Lower leg skin (tissue), 4 donors: Measurements from ENCODE around the gene PXDN. TPM values are rescaled to one million over a fixed set of nuclear protein-coding genes. Genes with fewer than 3 reads are reported as not detected.
A peak's percentile ranks its signal among the peaks of the same experiment; 100 is the strongest.

Source experiments
- DNase-seq, 2 donors: peaks; one replicate each; pipeline ENCODE4 v3.0.0-alpha.2; 2019; ENCODE audit warnings: low spot score in 2 of 2
- H3K4me3 ChIP-seq: fragments of 200-600 bp; sonication (generic); 2 replicates; pipeline ENCODE4 v1.5.1; 2017; ENCODE audit warnings: mild to moderate bottlenecking, low read depth; ENCODE audit not compliant: poor library complexity, severe bottlenecking
- CTCF ChIP-seq, 3 donors: fragments of 450-650 bp; IDR thresholded peaks; one replicate each; pipeline ENCODE4 v1.5.1; 2016; ENCODE audit warnings: antibody characterized with exemption in 3 of 3, mild to moderate bottlenecking in 3 of 3, moderate library complexity in 2 of 3
- POLR2A ChIP-seq, 2 donors: fragments of 450-650 bp; IDR thresholded peaks; one replicate each; pipeline ENCODE4 v1.6.1; 2016 to 2017; ENCODE audit warnings: antibody characterized with exemption in 2 of 2, mild to moderate bottlenecking in 1 of 2, moderate library complexity in 1 of 2
- WGBS, 2 donors: methylation state at CpG; one replicate each; pipeline ENCODE4 v1.1.5; 2018; 5-methylcytosine and 5-hydroxymethylcytosine counted together
- intact Hi-C: fragments of 100-400 bp; cut with DNase I; formaldehyde crosslinking; loops from one replicate; pipeline ENCODE4 v1.15.0; 2023; ENCODE audit warnings: low total_unique reads
- total RNA-seq, 4 donors: library from RNA; depleted of rRNA; stranded (reverse); fragments of >200 nt; gene quantifications; one replicate each; pipeline ENCODE4 v1.1.0, GENCODE V29; 2016

Gene PXDN
- total RNA-seq, 4 donors from 2014 or later = 4.7 to 13.7 (median 7.0) TPM

DNA sequence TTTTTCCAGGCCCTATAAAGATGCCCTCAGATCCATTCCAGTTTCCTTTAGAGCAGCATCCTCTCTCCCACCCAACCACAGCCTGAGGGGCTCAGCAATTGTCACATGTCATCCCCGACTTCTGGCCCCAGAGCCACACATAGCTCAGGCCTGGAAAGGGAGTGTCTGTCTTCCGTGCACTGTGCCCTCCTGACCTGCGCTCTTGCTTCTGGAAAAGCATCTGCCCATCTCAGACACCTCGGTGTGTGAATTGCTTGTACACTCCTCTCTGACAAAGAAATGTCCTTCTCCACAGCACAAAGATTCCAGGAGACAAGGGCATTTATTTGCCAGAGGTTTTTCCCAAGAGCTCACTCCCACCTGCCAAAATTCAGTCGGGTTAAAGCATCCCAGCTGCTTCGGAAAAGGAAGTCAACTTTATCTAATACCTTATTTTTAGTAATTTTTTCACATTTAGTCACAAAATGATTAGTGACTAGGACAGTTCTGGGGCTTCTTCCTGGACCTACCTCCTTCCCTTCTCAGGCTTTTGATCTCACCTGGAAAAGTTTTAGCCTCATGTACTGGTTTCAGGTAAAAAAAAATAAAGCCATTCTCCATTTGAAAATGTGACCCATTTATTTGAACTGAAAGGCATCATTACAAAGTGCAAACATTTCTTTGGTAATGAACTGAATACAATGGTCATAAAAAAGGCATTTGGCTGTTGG lies 112.9 kb downstream of the PXDN start:
- peak in 1 of 2 donors; percentile 76 for DNase-seq
- TF ChIP-seq POLR2A (IDR thresholded peaks at IDR 0.05) (no peak), CTCF (IDR thresholded peaks at IDR 0.05) (no peak)
- H3K4me3 ChIP-seq = no peak overlapping the region
- intact Hi-C loops = no loop called here
- WGBS, 2 donors = 81 to 90% methylated on average over 6 of the region's 6 CpGs

DNA sequence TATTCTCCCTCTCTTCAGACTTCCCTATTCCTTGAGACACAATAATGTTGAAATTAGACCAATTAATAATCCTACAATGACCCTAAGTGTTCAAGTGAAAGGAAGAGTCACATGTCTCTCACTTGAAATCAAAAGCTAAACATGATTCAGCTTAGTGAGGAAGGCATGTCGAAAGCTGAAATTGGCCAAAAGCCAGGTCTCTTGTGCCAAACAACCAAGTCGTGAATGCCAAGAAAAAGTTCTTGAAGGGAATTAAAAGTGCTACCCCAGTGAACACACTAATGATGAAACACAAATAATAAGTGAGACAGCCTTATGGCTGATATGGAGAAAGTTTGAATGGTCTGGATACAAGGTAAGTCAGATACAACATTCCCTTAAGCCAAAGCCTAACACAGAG lies 115.4 kb downstream of the PXDN start:
- TF ChIP-seq CTCF (IDR thresholded peaks at IDR 0.05) = no peak
- TF ChIP-seq POLR2A (IDR thresholded peaks at IDR 0.05) = no peak
- H3K4me3 ChIP-seq = no peak overlapping the region
- peak; percentile 82 to 92 for DNase-seq
- intact Hi-C loops = no loop called here
- 2 to 3% methylated on average over 2 of the region's 2 CpGs for WGBS, 2 donors

- no peak overlapping the region for H3K4me3 ChIP-seq
- intact Hi-C loops = no loop called here
- WGBS, 2 donors = 68 to 69% methylated on average over 9 of the region's 9 CpGs
- TF ChIP-seq POLR2A (IDR thresholded peaks at IDR 0.05) (no peak), CTCF (IDR thresholded peaks at IDR 0.05) (no peak)
- DNase-seq = peak in 1 of 2 donors; percentile 81
Observed at GRCh38 chr2:1627628-1628381, 116.5 kb downstream of the PXDN start.

DNA sequence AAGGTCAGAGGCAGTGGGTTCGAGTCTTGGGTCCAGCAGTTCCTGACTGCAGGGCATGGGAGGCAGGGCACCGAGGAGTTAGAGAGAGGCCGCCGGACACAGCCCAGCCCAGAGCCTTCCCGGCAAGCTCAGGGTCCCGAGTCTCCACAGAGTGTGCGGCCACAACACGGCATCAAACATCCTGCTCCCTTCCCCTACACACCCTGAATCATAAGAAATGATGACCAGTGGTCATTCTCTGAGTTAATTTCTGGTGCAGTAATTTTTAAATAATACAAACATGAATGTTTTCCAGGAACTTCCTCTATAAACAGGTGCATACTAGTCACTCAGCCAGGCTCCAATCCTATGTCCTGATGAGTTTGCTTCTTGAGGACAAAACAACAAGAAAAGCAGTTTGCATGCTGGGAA lies 118.0 kb downstream of the PXDN start:
- TF ChIP-seq POLR2A (IDR thresholded peaks at IDR 0.05) (no peak), CTCF (IDR thresholded peaks at IDR 0.05) (no peak)
- intact Hi-C loops = no loop called here
- 71 to 74% methylated on average over 8 of the region's 8 CpGs for WGBS, 2 donors
- DNase-seq = peak in 1 of 2 donors; percentile 76
- H3K4me3 ChIP-seq = no peak overlapping the region

DNA sequence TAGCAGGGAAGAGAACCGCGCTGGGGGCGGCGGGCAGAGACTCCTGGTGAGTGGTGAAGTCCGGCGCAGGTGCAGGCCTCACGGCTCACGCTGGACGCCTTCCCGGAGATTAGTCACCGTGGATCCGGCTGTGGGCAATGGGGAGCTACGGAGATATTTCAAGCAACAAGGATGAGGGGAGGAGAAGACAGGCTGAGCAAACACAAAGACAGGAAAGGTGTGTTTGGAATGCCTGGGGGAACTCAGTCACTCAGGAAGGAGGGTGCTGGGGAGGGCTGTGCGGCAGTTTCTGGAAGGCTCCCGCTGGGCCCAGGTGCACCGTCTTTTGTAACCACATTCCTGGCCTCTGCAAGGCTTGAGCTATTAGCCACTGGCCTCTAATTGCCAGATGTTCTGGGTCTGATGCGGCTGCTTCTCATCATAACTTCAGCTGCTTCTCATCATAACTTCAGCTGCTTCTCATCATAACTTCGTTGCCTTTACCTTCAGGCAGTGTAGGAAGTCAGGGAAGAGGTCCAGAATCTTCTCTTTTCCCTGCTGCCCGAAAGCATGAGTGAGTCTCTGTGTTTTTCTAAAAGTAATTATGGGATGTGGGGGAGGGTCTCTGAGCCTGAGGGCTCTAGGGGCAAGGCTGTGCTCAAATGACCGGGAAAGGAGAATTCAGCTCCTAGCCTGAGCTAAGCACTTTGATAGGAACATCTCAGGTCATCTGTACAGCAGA lies 118.9 kb downstream of the PXDN start:
- no peak for TF ChIP-seq POLR2A (IDR thresholded peaks at IDR 0.05)
- TF ChIP-seq CTCF (IDR thresholded peaks at IDR 0.05) = no peak
- 15 to 19% methylated on average over 20 of the region's 20 CpGs for WGBS, 2 donors
- intact Hi-C loops = no loop called here
- DNase-seq = peak in 1 of 2 donors; percentile 84
- H3K4me3 ChIP-seq = no peak overlapping the region
